OCI-LY7 (cell line): ENCODE measurements around the gene GAS7. TPM values are rescaled to one million over a fixed set of nuclear protein-coding genes. Genes with fewer than 3 reads are reported as not detected.

Source experiments
- BruUV-seq: library from RNA; stranded (reverse); fragments of 400-500 nt; replicated peaks from 2 replicates; lab custom pipeline; 2021; lab: Mats Ljungman, UMichigan
- CTCF ChIA-PET: fragments of 300-600 bp; sonication (Branson Sonifier 250); formaldehyde crosslinking; loops from one replicate; lab custom pipeline; 2022; ENCODE audit warnings: antibody characterized with exemption; ENCODE audit not compliant: unreplicated experiment; lab: Charles Lee
- POLR2A ChIA-PET: fragments of 300-600 bp; sonication (Branson Sonifier 250); formaldehyde crosslinking; loops from one replicate; lab custom pipeline; 2022; ENCODE audit warnings: antibody characterized with exemption; lab: Charles Lee
- DNase-seq: peaks from one replicate; pipeline ENCODE4 v3.0.0-alpha.2; 2015; ENCODE audit warnings: low spot score
- H2AFZ ChIP-seq: fragments of 200-600 bp; sonication (generic), shearing (Covaris generic); 2 replicates; pipeline ENCODE4 v1.6.1; 2014; ENCODE audit warnings: mild to moderate bottlenecking, antibody characterized with exemption, low read length, moderate library complexity
- H3K27ac ChIP-seq: fragments of 200-600 bp; sonication (generic); 2 replicates; pipeline ENCODE4 v1.5.1; 2014; ENCODE audit warnings: mixed run types, low read depth, mild to moderate bottlenecking, moderate library complexity, low read length, inconsistent platforms; ENCODE audit not compliant: poor library complexity, severe bottlenecking
- H3K36me3 ChIP-seq: fragments of 200-600 bp; sonication (generic); 2 replicates; pipeline ENCODE4 v1.6.1; 2014; ENCODE audit warnings: mild to moderate bottlenecking, antibody characterized with exemption, low read length, moderate library complexity, mixed read lengths; ENCODE audit not compliant: insufficient read depth
- H3K4me1 ChIP-seq: fragments of 200-600 bp; sonication (generic); 2 replicates; pipeline ENCODE4 v1.5.1; 2014; ENCODE audit warnings: mild to moderate bottlenecking, low read length; ENCODE audit not compliant: insufficient read depth, poor library complexity, severe bottlenecking
- H3K4me2 ChIP-seq: fragments of 200-600 bp; sonication (generic); 2 replicates; pipeline ENCODE4 v1.6.1; 2014; ENCODE audit warnings: mild to moderate bottlenecking, low read length
- H3K4me3 ChIP-seq: fragments of 200-600 bp; sonication (generic); 2 replicates; pipeline ENCODE4 v1.5.1; 2014; ENCODE audit warnings: mild to moderate bottlenecking, low read depth, low read length; ENCODE audit not compliant: poor library complexity, severe bottlenecking
- H3K79me2 ChIP-seq: fragments of 200-600 bp; sonication (generic); 2 replicates; pipeline ENCODE4 v1.6.1; 2016; ENCODE audit warnings: low read depth, mild to moderate bottlenecking, low read length, moderate library complexity, mixed read lengths; ENCODE audit not compliant: insufficient read depth
- H3K9me2 ChIP-seq: fragments of 200-600 bp; sonication (generic); 2 replicates; pipeline ENCODE4 v1.6.1; 2016; ENCODE audit warnings: mild to moderate bottlenecking, low read length, mixed read lengths; ENCODE audit not compliant: insufficient read depth
- H3K9me3 ChIP-seq: fragments of 200-600 bp; sonication (generic); 2 replicates; pipeline ENCODE4 v1.6.1; 2014; ENCODE audit warnings: mild to moderate bottlenecking, mixed run types, low read length, mixed read lengths
- H4K20me1 ChIP-seq: fragments of 200-600 bp; sonication (generic); 2 replicates; pipeline ENCODE4 v1.6.1; 2014; ENCODE audit warnings: mild to moderate bottlenecking, antibody characterized with exemption, low read length, moderate library complexity, mixed read lengths; ENCODE audit not compliant: insufficient read depth
- CTCF ChIP-seq: fragments of 200-600 bp; sonication (generic); conservative IDR thresholded peaks from 2 replicates; pipeline ENCODE4 v1.5.1; 2014; ENCODE audit warnings: mild to moderate bottlenecking, antibody characterized with exemption, low read length, moderate library complexity, mixed read lengths
- EZH2phosphoT487 ChIP-seq: fragments of 200-600 bp; sonication (generic); IDR thresholded peaks from 2 replicates; pipeline ENCODE4 v1.6.1; 2018; ENCODE audit warnings: low read depth, borderline replicate concordance, mild to moderate bottlenecking, mixed run types, antibody characterized with exemption, low read length, moderate library complexity, mixed read lengths
- intact Hi-C: fragments of 100-400 bp; cut with micrococcal nuclease; formaldehyde crosslinking; loops from one replicate; pipeline ENCODE4 v1.10.0; 2022; ENCODE audit not compliant: unreplicated experiment
- total RNA-seq, 2 experiments: library from RNA; depleted of rRNA in 1 of 2; stranded (reverse); fragments of >200 nt in 1 of 2; shearing (Covaris generic) in 1 of 2; gene quantifications; 2 replicates each; pipeline ENCODE4 v1.2.3, GENCODE V29; 2014 to 2022

Gene GAS7
- total RNA-seq, 2 experiments from 2014 or later: 1.5 TPM; not detected in 1

- no peaks in the 10 kb centered on the region for H3K36me3 ChIP-seq
- ChIA-PET POLR2A (no interaction called here), CTCF (no interaction called here)
- H2AFZ ChIP-seq: no peak overlapping the region
- no peaks in the 10 kb centered on the region for H4K20me1 ChIP-seq
- no peak for DNase-seq
- H3K27ac ChIP-seq: no peak overlapping the region
- no peak overlapping the region for H3K4me2 ChIP-seq
- H3K4me3 ChIP-seq: no peak overlapping the region
- no peaks in the 10 kb centered on the region for H3K79me2 ChIP-seq
- H3K9me3 ChIP-seq: no peaks in the 10 kb centered on the region
- TF ChIP-seq EZH2phosphoT487: no peak
- no peak for TF ChIP-seq CTCF
- H3K4me1 ChIP-seq: no peaks in the 10 kb centered on the region
- no TSS peak for BruUV-seq
- intact Hi-C loops: no loop called here
- H3K9me2 ChIP-seq: no peaks in the 10 kb centered on the region
Observed at GRCh38 chr17:9958586-9959281, 239.7 kb downstream of the GAS7 start.

GRCh38 chr17:9957244-9957643 lies 241.2 kb downstream of the GAS7 start:
- H3K4me3 ChIP-seq: no peak overlapping the region
- no peaks in the 10 kb centered on the region for H3K9me2 ChIP-seq
- no TSS peak for BruUV-seq
- H4K20me1 ChIP-seq: no peaks in the 10 kb centered on the region
- intact Hi-C loops: no loop called here
- no peak for TF ChIP-seq EZH2phosphoT487
- no peak for TF ChIP-seq CTCF
- no peaks in the 10 kb centered on the region for H3K4me1 ChIP-seq
- no peak overlapping the region for H3K27ac ChIP-seq
- ChIA-PET CTCF (no interaction called here), POLR2A (no interaction called here)
- no peak for DNase-seq
- no peaks in the 10 kb centered on the region for H3K36me3 ChIP-seq
- no peaks in the 10 kb centered on the region for H3K9me3 ChIP-seq
- H3K4me2 ChIP-seq: no peak overlapping the region
- H2AFZ ChIP-seq: no peak overlapping the region
- no peaks in the 10 kb centered on the region for H3K79me2 ChIP-seq

GRCh38 chr17:9956474-9957131 lies 241.8 kb downstream of the GAS7 start:
- TF ChIP-seq CTCF: no peak
- TF ChIP-seq EZH2phosphoT487: no peak
- Histone ChIP-seq H3K36me3 (no peaks in the 10 kb centered on the region), H3K4me2 (no peak overlapping the region), H3K27ac (no peak overlapping the region), H3K4me1 (no peaks in the 10 kb centered on the region), H2AFZ (no peak overlapping the region), H4K20me1 (no peaks in the 10 kb centered on the region), H3K4me3 (no peak overlapping the region), H3K9me3 (no peaks in the 10 kb centered on the region), H3K79me2 (no peaks in the 10 kb centered on the region), H3K9me2 (no peaks in the 10 kb centered on the region)
- CTCF ChIA-PET: no interaction called here
- intact Hi-C loops: no loop called here
- POLR2A ChIA-PET: no interaction called here
- BruUV-seq: no TSS peak
- no peak for DNase-seq
